ENCODE measurements around the gene CHD9NB. TPM values are rescaled to one million over a fixed set of nuclear protein-coding genes. Genes with fewer than 3 reads are reported as not detected.

Gene CHD9NB
- total RNA-seq, 1 donor from 2014 or later, result 0.77 TPM

DNA sequence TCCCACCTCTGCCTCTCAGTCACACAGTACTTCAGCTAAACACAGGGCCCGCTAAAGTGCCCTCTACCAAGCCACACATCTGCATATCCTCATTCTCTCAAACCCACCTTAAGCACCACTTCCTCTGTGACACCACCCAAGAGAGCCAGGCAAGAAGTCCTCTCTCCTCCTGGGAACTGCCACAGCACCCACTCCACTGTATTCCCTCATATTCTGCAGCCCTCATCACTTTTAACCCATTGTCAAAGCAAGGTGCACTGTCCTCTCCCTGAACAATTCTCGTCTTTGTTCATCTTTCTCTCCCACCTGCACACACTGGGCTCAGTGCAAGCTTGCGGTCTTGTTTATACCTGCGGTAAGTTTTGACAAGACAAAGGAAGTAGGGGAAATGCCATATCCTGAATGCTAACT lies 15.7 kb upstream of the CHD9NB start:
- no peak for DNase-seq
- H3K27me3 ChIP-seq (ENCODE audit: low read depth), result no peaks in the 10 kb centered on the region
- intact Hi-C loops (cut with micrococcal nuclease), result no loop called here
- no peaks in the 10 kb centered on the region for H3K9me3 ChIP-seq (replicated peaks)
- H3K4me1 ChIP-seq, result peaks cover 90% of the 10 kb centered on the region
- H3K27ac ChIP-seq (replicated peaks), result peak overlapping the region; percentile 85
- TF ChIP-seq, protein P1, sequence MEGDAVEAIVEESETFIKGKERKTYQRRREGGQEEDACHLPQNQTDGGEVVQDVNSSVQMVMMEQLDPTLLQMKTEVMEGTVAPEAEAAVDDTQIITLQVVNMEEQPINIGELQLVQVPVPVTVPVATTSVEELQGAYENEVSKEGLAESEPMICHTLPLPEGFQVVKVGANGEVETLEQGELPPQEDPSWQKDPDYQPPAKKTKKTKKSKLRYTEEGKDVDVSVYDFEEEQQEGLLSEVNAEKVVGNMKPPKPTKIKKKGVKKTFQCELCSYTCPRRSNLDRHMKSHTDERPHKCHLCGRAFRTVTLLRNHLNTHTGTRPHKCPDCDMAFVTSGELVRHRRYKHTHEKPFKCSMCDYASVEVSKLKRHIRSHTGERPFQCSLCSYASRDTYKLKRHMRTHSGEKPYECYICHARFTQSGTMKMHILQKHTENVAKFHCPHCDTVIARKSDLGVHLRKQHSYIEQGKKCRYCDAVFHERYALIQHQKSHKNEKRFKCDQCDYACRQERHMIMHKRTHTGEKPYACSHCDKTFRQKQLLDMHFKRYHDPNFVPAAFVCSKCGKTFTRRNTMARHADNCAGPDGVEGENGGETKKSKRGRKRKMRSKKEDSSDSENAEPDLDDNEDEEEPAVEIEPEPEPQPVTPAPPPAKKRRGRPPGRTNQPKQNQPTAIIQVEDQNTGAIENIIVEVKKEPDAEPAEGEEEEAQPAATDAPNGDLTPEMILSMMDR (IDR thresholded peaks at IDR 0.05; ENCODE audit: borderline replicate concordance), result no peak
- H3K4me3 ChIP-seq, result no peak overlapping the region
- H3K36me3 ChIP-seq, result peaks cover 11% of the 10 kb centered on the region

DNA sequence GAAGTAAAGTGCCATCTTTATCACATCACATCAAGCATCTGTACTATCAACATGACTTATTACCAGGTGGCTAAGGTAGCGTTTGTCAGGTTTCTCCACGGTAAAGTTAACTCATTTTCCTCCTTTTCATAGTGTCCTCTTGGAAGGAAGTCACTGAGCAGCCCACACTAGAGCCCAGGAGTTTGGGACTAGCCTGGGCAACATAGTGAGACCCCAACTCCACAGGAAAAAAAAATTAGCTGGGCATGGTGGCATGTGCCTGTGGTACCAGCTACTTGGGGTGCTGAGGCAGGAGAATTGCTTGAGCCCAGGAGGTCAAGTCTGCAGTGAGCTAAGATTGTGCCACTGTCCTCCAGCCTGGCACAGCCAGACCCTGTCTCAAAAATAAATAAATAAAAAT lies 15.0 kb upstream of the CHD9NB start:
- Histone ChIP-seq H3K4me3 (no peak overlapping the region), H3K27ac (replicated peaks) (peak overlapping the region; percentile 85), H3K9me3 (replicated peaks) (no peaks in the 10 kb centered on the region), H3K27me3 (ENCODE audit: low read depth) (no peaks in the 10 kb centered on the region), H3K36me3 (peaks cover 11% of the 10 kb centered on the region), H3K4me1 (peaks cover 86% of the 10 kb centered on the region)
- intact Hi-C loops (cut with micrococcal nuclease), result no loop called here
- DNase-seq, result no peak
- TF ChIP-seq, protein P1 (IDR thresholded peaks at IDR 0.05; ENCODE audit: borderline replicate concordance), result no peak

DNA sequence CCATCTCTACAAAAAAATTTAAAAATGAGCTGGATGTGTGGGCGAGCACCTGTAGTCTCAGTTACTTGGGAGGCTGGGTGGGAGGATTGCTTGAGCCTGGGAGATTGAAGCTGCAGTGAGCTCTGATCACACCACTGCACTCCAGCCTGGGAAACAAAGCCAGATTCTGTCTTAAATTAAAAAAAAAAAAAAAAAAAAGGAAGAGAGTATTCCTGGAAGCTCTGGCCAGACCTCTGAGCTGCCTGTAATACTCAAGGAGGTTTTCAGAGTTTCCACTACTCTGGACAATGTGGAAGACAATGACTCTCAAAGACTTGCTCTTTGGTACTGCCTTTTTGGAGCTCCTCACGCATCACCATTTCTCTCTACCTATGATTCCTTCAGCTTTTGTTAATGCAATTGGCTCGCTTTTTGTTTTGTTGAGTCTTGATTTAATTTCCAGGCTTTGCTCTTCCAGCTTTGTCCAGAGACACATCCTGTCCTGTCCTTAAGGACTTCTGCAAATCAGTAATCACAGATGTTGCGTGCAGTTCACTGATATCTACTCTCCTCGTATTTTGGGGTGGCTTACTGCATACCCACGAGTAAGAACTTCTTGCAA lies 12.9 kb upstream of the CHD9NB start:
- peaks cover 80% of the 10 kb centered on the region for H3K4me1 ChIP-seq
- DNase-seq, result no peak

DNA sequence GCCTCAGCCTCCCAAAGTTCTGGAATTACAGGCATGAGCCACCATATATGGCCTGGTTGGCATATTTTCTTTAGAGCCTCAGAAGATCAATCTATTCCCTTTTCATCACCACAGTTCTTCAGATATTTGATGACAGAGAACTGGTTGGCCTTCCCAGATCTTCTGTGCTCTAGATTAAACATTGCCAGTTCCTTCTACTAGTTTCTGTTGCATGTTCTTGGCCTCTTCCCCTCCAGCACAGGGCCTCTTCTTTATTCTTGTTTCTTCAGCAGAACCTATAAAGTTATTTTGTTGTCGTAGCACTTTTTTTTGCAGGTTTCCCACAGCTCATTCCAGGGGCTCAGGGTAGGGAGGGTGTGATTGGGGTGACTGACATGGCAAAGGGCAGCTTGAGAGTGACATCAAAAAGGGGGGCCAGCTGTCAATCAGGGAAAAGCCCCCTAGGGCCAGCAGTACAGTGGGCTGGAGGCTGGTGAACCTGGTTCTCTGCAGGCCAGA lies 11.4 kb upstream of the CHD9NB start:
- intact Hi-C loops (cut with micrococcal nuclease), result no loop called here
- TF ChIP-seq, protein P1 (IDR thresholded peaks at IDR 0.05; ENCODE audit: borderline replicate concordance), result no peak

More for the DNA sequence above, 12.9 kb upstream of the CHD9NB start:
- Histone ChIP-seq H3K36me3 (peaks cover 11% of the 10 kb centered on the region), H3K4me3 (no peak overlapping the region), H3K9me3 (replicated peaks) (no peaks in the 10 kb centered on the region), H3K27me3 (ENCODE audit: low read depth) (no peaks in the 10 kb centered on the region), H3K27ac (replicated peaks) (peak overlapping the region; percentile 85)
- TF ChIP-seq, protein P1 (IDR thresholded peaks at IDR 0.05; ENCODE audit: borderline replicate concordance), result no peak
- intact Hi-C loops (cut with micrococcal nuclease), result no loop called here

DNA sequence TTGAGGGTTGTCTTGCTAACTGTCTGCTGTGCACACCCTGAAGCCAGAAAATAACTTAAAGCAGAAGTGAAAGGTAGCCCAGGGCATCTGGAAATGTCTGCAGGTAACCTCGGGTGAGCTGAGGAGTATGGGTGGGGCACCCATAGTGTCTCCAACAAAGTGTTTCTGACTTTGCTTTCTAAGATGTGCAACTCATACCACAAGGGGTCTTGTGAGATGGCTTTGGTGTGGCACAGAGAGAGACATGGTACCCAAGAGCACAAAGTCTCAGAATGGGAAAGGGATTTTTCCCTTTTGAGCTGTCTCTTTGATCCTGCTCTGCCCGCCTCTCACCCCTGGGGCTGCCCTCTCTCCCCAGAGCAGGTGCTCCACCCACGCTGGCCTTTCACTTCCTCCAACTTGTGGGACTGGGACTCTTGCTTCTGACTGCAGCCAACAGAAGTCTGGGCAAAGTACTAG lies 9.0 kb upstream of the CHD9NB start:
- no peak overlapping the region for H3K4me3 ChIP-seq
- DNase-seq, result peak; percentile 49
- H3K27me3 ChIP-seq (ENCODE audit: low read depth), result no peaks in the 10 kb centered on the region
- intact Hi-C loops (cut with micrococcal nuclease), result no loop called here
- TF ChIP-seq, protein P1 (IDR thresholded peaks at IDR 0.05; ENCODE audit: borderline replicate concordance), result no peak
- peak overlapping the region; percentile 45 for H3K27ac ChIP-seq (replicated peaks)
- H3K4me1 ChIP-seq, result peaks cover 77% of the 10 kb centered on the region
- H3K36me3 ChIP-seq, result no peaks in the 10 kb centered on the region
- H3K9me3 ChIP-seq (replicated peaks), result no peaks in the 10 kb centered on the region

More for the DNA sequence above, 11.4 kb upstream of the CHD9NB start:
- no peak for DNase-seq
- Histone ChIP-seq H3K4me3 (no peak overlapping the region), H3K36me3 (peaks cover 9% of the 10 kb centered on the region), H3K4me1 (peaks cover 77% of the 10 kb centered on the region), H3K9me3 (replicated peaks) (no peaks in the 10 kb centered on the region), H3K27ac (replicated peaks) (peak overlapping the region; percentile 85), H3K27me3 (ENCODE audit: low read depth) (no peaks in the 10 kb centered on the region)

All from left ventricle myocardium inferior (tissue), 1 donor.